HT-29 (cell line): ENCODE measurements around the gene GNG2. TPM values are rescaled to one million over a fixed set of nuclear protein-coding genes. Genes with fewer than 3 reads are reported as not detected.

Experiments used
- DNase-seq: peaks from one replicate; pipeline ENCODE4 v3.0.0-alpha.2; 2015; ENCODE audit warnings: low spot score
- total RNA-seq: library from RNA; depleted of rRNA; stranded (reverse); fragments of >200 nt; shearing (Covaris generic); gene quantifications from 2 replicates; pipeline ENCODE4 v1.2.3, GENCODE V29; 2014

Gene GNG2
- total RNA-seq, 1 experiment from 2014 or later, result not detected

GRCh38 chr14:51855234-51855633 lies 5.2 kb upstream of the GNG2 start:
- no peak for DNase-seq

DNA sequence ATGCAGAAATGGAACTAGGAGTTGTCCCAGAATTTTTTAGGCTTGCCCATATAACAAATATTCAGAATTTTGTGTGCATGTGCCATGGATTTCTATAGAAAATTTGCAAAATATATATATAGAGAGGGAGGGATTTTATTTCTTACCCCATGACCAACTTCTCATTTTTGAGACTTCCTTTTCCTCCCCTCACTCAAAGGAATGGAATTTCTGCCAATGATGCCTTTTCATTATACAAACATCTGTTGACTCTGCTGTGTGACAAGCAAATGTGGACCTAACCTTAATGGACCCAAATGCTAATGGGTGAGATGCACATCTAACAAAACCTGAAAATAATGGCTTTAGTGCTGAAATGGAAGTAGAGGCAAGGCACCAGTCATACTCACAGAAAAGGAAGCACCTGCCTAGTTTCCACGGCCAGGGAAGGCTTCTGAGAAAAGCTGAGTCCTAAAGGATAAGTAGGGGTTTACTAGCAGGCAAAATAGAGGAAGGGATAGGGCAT lies 3.6 kb upstream of the GNG2 start:
- no peak for DNase-seq

GRCh38 chr14:51859131-51859530 lies 1.3 kb upstream of the GNG2 start:
- DNase-seq, result no peak

DNA sequence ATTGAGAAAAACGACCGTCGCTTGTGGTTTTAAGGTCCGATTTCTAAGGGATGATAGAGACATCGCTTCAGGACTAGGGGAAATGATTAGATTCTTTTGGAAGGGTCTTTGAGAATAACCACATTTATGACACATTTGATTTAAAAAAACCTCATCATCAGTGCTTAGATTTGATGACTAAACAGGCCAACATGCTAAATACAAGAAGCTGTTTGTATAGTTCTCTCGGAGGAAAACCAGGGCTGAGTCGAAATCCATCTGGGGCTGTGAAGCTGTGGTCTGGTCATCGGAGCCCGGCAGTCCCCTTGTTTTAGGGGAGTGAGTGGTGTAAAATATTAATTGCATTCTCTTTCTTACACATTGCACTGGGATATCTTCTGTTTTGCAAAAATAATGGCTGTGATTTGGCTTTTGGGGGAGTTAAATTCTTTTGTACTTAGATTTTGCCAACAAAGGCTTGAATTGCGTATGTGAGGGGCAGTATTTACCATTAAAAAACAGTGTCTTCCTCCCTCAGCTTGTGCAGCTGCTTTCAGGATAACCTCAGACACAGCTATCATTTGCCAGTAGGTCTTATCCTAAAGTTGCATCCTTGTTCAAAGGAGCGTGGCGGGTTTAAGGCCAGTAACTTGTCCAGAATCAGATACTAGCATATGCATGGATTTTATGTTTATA lies 550 bp downstream of the GNG2 start:
- DNase-seq, result no peak

DNA sequence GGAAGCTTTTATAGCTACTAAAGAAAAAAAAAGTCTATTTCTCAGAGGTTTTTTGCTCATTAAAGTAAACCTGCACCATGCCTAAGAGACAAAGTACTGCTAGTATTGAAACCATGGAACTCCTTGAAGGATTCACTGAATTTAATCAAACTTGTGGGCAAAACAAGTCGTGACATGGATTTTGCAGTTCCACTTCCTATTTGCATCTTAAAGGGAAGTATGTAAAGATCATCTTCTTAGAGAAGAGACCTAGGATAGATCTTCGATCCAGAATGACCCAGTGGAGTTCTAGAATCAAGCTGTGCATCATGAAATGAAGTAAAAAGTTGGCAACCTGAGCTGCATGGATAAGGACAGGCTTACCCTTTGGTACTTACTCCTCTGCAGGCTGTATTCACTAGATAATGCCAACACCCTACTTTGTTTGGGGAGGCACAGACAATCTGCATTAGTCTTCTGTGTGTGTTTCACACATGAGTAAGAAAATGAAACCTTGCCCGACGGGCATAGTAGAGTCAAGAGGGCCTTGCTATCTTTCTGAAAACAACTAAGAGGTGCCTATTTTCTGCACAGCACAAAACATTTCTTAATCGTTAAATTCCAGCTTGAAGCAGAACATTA lies 1.9 kb downstream of the GNG2 start:
- no peak for DNase-seq

DNA sequence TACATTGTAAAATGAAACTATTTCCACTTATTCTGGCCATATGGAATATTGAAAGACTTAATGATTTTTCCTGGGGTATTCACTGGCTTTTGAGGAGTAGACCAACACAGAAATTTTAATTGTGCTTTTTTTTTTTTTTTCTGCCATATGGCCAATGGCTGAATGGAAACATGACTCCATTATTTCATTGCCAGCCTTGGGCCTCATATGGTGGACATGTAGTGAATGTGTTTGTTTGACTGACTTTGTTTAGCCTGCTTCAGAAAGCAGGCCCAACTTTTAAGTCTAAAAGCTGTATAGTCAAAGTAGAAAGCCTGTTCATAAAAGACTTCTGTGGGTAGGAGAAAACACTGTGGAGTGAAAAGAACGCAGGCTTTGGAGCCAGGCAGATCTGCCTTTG lies 2.4 kb downstream of the GNG2 start:
- DNase-seq, result no peak

- DNase-seq, result no peak
These were observed 5.7 kb downstream of the GNG2 start for GRCh38 chr14:51865953-51866747.

GRCh38 chr14:51867741-51868140 lies 7.3 kb downstream of the GNG2 start:
- no peak for DNase-seq

DNA sequence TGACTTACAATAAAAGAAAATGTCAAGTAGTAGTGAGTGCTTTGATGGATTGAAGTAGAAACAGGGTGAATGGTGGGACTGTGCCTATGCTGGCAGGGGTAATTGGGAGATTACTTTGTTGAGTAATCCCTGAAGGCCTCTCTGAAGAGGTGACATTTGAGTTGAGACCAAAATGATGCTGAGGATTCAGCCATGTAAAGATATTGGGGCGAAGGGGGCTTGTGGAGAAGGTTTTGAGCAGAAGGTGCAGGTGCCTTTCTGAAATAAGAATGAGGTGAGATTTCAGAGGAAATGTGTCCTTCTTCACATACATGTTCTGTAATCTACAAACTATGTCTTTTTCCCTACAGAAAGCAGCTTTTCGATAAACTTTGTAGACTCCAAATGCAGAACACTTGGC lies 8.0 kb downstream of the GNG2 start:
- no peak for DNase-seq

- DNase-seq, result no peak
These were observed 9.1 kb downstream of the GNG2 start for GRCh38 chr14:51869411-51870100.

GRCh38 chr14:51870606-51871005 lies 10.2 kb downstream of the GNG2 start:
- DNase-seq, result no peak

GRCh38 chr14:51871846-51872245 lies 11.4 kb downstream of the GNG2 start:
- DNase-seq, result no peak

GRCh38 chr14:51872396-51872795 lies 12.0 kb downstream of the GNG2 start:
- no peak for DNase-seq

DNA sequence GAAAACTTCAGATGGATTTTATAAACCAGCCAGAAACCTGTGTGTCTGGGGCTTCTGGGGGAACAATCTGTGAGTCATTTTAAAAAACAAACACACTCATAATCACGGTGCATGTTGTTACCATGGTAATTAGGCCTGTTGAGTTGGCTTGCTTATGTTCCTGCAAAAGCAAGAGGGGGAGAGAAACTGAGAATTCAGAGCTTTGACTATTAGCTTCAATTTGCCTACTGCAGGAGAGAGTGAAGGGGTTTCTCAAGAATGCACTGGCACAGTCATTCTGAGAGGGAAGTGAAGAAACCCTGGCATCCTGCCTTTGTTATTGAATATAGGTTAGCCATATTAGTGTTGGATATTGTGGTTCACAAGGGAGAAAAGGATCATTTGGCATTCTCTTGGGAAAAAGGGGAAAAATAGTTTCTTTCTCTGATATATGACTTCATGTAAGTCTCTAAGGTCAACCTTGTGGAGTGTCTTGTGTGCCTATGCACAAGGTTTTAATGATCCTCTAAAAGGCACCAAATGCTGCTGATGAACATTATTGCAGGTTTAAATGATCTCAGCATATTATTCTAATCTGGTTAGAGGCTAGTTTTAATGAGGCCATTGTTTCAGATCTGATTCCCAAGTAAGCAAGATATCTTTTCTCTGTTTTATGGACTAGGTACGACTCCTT lies 12.9 kb downstream of the GNG2 start:
- no peak for DNase-seq

- DNase-seq, result no peak
These were observed 17.4 kb downstream of the GNG2 start for GRCh38 chr14:51877810-51878209.

GRCh38 chr14:51879170-51879569 lies 18.8 kb downstream of the GNG2 start:
- no peak for DNase-seq

DNA sequence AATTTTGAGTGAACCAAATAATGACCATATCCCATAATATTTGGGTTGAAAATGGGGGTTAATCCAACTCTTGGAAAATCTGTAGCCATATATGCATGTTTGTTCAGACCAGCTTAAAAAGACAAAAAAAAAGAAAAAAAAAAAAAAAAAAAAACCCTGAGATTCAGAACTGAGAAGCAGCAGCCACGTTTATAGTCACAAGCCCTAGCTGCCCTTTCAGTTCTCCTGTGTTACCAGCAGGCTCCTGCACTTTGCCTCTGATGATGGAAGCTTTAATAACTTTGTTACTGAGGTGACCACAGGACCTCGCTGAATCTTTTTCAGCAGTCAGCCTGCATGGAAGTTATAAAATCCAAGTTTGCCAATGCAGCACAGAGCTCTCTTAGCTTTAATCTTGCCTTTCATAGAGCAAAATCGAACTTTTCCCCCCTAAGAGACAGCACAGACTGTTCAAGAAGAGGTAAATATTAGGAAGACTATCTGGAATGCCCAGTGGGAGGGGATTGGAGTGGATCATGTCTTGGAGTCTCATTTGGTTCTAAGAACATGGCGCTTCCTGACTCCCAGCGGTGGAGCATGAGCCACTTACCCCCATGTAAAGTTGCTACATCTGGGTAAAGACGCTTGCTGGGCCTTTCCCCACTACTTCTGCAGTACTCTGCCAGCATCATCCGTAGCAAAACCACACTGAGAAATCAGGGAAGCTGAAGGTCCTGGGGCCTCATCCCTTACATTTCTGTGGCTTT lies 20.6 kb downstream of the GNG2 start:
- DNase-seq, result no peak

DNA sequence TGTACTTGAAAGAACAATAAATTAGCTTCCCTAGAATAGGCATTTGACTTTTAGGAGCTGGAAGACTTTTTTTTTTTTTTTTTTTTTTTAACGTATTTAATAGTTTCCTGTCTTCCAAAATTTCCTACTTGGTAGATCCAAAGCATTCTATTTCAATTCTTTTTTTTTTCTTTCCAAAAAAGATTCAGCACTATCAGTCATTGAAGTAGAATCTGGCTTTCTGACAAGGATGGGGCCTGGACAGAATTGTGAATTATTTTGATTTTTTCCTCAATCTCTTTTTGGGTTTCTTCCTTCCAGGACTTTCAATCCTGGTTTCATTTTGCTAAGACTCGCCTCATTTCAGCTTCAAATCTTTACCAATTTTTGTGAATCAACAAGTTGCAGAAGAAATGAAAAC lies 21.2 kb downstream of the GNG2 start:
- DNase-seq, result no peak

DNA sequence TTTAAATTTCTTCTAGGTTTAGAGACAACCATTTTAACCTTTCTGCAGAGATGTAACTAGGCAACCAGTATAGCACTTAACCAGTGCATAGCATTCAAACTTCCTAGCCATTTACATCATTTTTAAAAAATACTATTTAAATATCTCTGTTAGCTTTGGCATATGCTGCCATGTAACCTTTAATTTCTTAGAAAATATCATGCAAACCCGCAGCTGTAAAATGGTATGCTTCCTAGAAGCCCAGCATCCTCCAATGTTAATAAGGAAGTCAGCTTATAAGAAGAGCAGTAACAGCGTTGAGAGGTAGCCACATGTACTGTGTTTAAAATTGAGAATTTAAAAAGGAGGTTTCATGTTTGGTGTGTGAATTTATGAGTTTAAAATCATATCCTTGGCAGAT lies 22.8 kb downstream of the GNG2 start:
- no peak for DNase-seq

DNA sequence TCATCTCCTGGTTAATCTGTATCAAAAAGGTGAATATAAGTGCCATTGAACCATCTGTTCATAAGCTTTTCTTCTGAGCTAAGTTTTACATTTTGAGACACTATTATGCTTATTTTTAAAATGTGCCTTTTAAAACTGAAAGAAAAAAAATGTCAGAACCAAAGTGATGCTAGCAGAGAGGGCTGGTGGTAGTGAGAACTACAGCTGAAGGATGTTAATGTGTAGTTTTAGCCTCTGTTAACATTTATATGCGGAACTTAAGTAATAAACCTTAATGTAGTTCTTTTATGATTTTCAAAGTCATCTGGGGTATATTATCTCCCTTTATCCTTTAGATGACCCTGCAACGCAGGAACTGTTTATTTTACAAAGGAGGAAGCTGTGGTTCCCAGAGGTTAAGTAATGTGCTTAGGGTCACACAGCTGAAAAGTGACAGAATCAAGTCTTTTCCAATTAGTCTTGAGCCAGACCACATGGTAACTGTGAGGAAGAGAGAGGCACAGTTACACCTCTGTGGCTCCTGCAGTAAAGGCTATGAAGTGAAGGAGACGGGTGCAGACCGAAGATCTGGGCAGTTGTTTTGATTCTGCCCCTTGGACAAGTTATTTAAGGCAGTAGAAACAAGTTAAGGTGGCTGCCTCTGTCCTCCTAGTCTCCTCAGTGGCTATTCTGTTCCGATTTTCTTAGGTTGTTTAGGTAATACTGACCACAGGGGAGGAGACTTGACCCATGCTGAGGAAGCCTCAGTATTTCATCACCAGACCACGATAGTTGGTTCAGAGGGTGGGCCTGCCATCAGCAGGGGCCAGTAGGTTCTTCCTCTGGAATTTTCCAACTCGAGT lies 23.9 kb downstream of the GNG2 start:
- no peak for DNase-seq
